OCI-LY1 (cell line): ENCODE measurements around the gene TBX21.

Experiments
- EZH2 ChIP-seq: fragments of 200-600 bp; sonication (generic), shearing (Covaris generic); IDR thresholded peaks from 2 replicates; pipeline ENCODE4 v1.8.0; 2017; ENCODE audit warnings: borderline replicate concordance, mixed run types, mild to moderate bottlenecking, antibody characterized with exemption, low read length, moderate library complexity, mixed read lengths
- TF ChIP-seq, protein P1 (sequence below): fragments of 200-600 bp; sonication (generic), shearing (Covaris generic); IDR thresholded peaks from 2 replicates; pipeline ENCODE4 v1.5.1; 2017; ENCODE audit warnings: mild to moderate bottlenecking, antibody characterized with exemption, low read length, moderate library complexity, mixed read lengths

DNA sequence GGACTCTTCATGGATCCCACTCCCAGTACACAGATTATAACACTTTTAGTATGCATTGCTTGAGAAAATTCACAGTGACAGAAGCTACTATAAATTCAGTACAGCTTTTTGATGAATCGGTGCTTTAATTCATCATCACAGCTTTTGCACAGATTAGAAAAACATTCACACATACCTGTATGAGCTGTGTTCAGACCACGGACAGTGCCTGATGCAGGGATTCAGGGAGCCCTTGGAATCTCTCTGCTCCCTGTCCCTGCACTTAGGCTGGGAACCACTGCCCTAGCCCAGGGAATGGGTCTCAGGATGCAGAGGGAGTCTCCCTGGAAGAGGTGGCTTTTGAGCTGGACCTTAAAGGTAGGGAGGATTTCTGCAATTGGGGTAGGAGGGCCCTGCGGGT is 25.2 kb upstream of the TBX21 start:
- TF ChIP-seq, protein P1, sequence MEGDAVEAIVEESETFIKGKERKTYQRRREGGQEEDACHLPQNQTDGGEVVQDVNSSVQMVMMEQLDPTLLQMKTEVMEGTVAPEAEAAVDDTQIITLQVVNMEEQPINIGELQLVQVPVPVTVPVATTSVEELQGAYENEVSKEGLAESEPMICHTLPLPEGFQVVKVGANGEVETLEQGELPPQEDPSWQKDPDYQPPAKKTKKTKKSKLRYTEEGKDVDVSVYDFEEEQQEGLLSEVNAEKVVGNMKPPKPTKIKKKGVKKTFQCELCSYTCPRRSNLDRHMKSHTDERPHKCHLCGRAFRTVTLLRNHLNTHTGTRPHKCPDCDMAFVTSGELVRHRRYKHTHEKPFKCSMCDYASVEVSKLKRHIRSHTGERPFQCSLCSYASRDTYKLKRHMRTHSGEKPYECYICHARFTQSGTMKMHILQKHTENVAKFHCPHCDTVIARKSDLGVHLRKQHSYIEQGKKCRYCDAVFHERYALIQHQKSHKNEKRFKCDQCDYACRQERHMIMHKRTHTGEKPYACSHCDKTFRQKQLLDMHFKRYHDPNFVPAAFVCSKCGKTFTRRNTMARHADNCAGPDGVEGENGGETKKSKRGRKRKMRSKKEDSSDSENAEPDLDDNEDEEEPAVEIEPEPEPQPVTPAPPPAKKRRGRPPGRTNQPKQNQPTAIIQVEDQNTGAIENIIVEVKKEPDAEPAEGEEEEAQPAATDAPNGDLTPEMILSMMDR, result no peak
- no peak for TF ChIP-seq EZH2
